GM12878 (cell line): ENCODE measurements around the gene GOLGA6L9. TPM values are rescaled to one million over a fixed set of nuclear protein-coding genes. Genes with fewer than 3 reads are reported as not detected.

Experiments used
- polyA plus RNA-seq, 11 experiments: library from polyadenylated mRNA; depleted of rRNA in 4 of 11; unstranded in 6 of 11; stranded (reverse) in 5 of 11; fragments of >200 nt; fragmentation: Nextera tagmentation in 4 of 11; fragmentation: Illumina TruSeq in 1 of 11; extraction: Ambion mirVana in 4 of 11; extraction: Trizol in 1 of 11; gene quantifications; 1 replicate in 1 of 11; 2 replicates in 10 of 11; pipeline versions ENCODE4 v1.2.1 to v1.2.3, GENCODE V29; 2011 to 2016; ENCODE audit warnings: inconsistent platforms in 2 of 11, missing spikeins in 2 of 11, low read depth in 1 of 11
- small RNA-seq: library from RNA; depleted of rRNA; stranded (forward); fragments of <200 nt; gene quantifications from one replicate; pipeline ENCODE3, GENCODE V24; 2014
- total RNA-seq, 4 experiments: library from RNA; depleted of rRNA in 3 of 4; stranded (reverse); fragments of >200 nt in 3 of 4; fragmentation: Illumina TruSeq in 1 of 4; extraction: Trizol in 1 of 4; gene quantifications; 2 replicates each; pipeline versions ENCODE4 v1.2.1 to v1.2.3, GENCODE V29; 2013 to 2021

GOLGA6L9 gene
- total and polyA plus RNA-seq, 10 of the 15 experiments (the other 5 are each of a cell fraction or from before 2014, with no cell fraction given) = 0.35 to 4.6 (median 1.4) TPM

Small RNA genes within 50 kb of the gene (small RNA-seq; reads per million reads assigned to genes)
- not detected for gene AC245033.3

Other genes starting within 250 kb of the GOLGA6L9 start
- gene EFL1, start 167.1 kb upstream of the GOLGA6L9 start, total RNA-seq (2014; rRNA removed) = 24.5 and 26.7 TPM in 2 replicates
- gene EFL1, start 167.1 kb upstream of the GOLGA6L9 start, total RNA-seq (2014; rRNA removed; fragmentation: Illumina TruSeq; extraction: Trizol) = 31.3 and 33.0 TPM in 2 replicates
- 21.0 and 23.1 TPM in 2 replicates for gene EFL1, start 167.1 kb upstream of the GOLGA6L9 start, total RNA-seq (2021)
- 26.1 and 35.6 TPM in 2 replicates for gene EFL1, start 167.1 kb upstream of the GOLGA6L9 start, polyA plus RNA-seq (2011; rRNA removed)
- gene EFL1, start 167.1 kb upstream of the GOLGA6L9 start, polyA plus RNA-seq (2014; fragmentation: Illumina TruSeq; extraction: Trizol) = 42.3 and 42.9 TPM in 2 replicates
- 10 to 100 TPM in 1 of 2 experiments, 1 to 10 TPM in 1; 6.2 to 12.0 TPM for gene EFL1, start 167.1 kb upstream of the GOLGA6L9 start, polyA plus RNA-seq (2014; fragmentation: Nextera tagmentation; extraction: Ambion mirVana)
- gene EFL1, start 167.1 kb upstream of the GOLGA6L9 start, polyA plus RNA-seq (2014; rRNA removed) = 16.2 and 18.4 TPM in 2 replicates
- gene EFL1, start 167.1 kb upstream of the GOLGA6L9 start, polyA plus RNA-seq (2016; fragmentation: Nextera tagmentation; extraction: Ambion mirVana) = 10 to 100 TPM; 24.9 to 25.3 TPM
- gene SAXO2, start 167.0 kb upstream of the GOLGA6L9 start, total RNA-seq (2014; rRNA removed) = 0.06 and 1.5 TPM in 2 replicates
- gene SAXO2, start 167.0 kb upstream of the GOLGA6L9 start, total RNA-seq (2014; rRNA removed; fragmentation: Illumina TruSeq; extraction: Trizol) = 1.2 and 1.7 TPM in 2 replicates
- gene SAXO2, start 167.0 kb upstream of the GOLGA6L9 start, total RNA-seq (2021) = 1.5 and 2.3 TPM in 2 replicates
- 1.5 and 2.0 TPM in 2 replicates for gene SAXO2, start 167.0 kb upstream of the GOLGA6L9 start, polyA plus RNA-seq (2011; rRNA removed)
- 0.53 TPM in 1 of 2 replicates, not detected in the other for gene SAXO2, start 167.0 kb upstream of the GOLGA6L9 start, polyA plus RNA-seq (2014; fragmentation: Illumina TruSeq; extraction: Trizol)
- 1 to 10 TPM in 1 of 2 experiments, under 1 TPM in 1; 0.68 to 1.7 TPM for gene SAXO2, start 167.0 kb upstream of the GOLGA6L9 start, polyA plus RNA-seq (2014; fragmentation: Nextera tagmentation; extraction: Ambion mirVana)
- gene SAXO2, start 167.0 kb upstream of the GOLGA6L9 start, polyA plus RNA-seq (2014; rRNA removed) = 0.55 and 1.2 TPM in 2 replicates
- 1 to 10 TPM; 1.2 to 1.6 TPM for gene SAXO2, start 167.0 kb upstream of the GOLGA6L9 start, polyA plus RNA-seq (2016; fragmentation: Nextera tagmentation; extraction: Ambion mirVana)
- 1.1 and 1.4 TPM in 2 replicates for gene GOLGA6L10, start 80.3 kb upstream of the GOLGA6L9 start, total RNA-seq (2014; rRNA removed)
- gene GOLGA6L10, start 80.3 kb upstream of the GOLGA6L9 start, total RNA-seq (2014; rRNA removed; fragmentation: Illumina TruSeq; extraction: Trizol) = 1.4 and 1.7 TPM in 2 replicates
- gene GOLGA6L10, start 80.3 kb upstream of the GOLGA6L9 start, total RNA-seq (2021) = 1.1 and 1.6 TPM in 2 replicates
- 6.7 and 10.7 TPM in 2 replicates for gene GOLGA6L10, start 80.3 kb upstream of the GOLGA6L9 start, polyA plus RNA-seq (2011; rRNA removed)
- 1.5 TPM in 2 replicates for gene GOLGA6L10, start 80.3 kb upstream of the GOLGA6L9 start, polyA plus RNA-seq (2014; fragmentation: Illumina TruSeq; extraction: Trizol)
- gene GOLGA6L10, start 80.3 kb upstream of the GOLGA6L9 start, polyA plus RNA-seq (2014; fragmentation: Nextera tagmentation; extraction: Ambion mirVana) = under 1 TPM; 0.68 to 0.82 TPM
- gene GOLGA6L10, start 80.3 kb upstream of the GOLGA6L9 start, polyA plus RNA-seq (2014; rRNA removed) = 1.7 and 2.1 TPM in 2 replicates
- gene GOLGA6L10, start 80.3 kb upstream of the GOLGA6L9 start, polyA plus RNA-seq (2016; fragmentation: Nextera tagmentation; extraction: Ambion mirVana) = 1 to 10 TPM in 1 of 2 experiments, under 1 TPM in 1; 0.84 to 1.2 TPM
- 5,088 and 5,187 TPM in 2 replicates for gene RPS17, start 110.6 kb downstream of the GOLGA6L9 start, total RNA-seq (2014; rRNA removed)
- 7,557 and 7,879 TPM in 2 replicates for gene RPS17, start 110.6 kb downstream of the GOLGA6L9 start, total RNA-seq (2014; rRNA removed; fragmentation: Illumina TruSeq; extraction: Trizol)
- 2,781 and 2,861 TPM in 2 replicates for gene RPS17, start 110.6 kb downstream of the GOLGA6L9 start, total RNA-seq (2021)
- gene RPS17, start 110.6 kb downstream of the GOLGA6L9 start, polyA plus RNA-seq (2011; rRNA removed) = 5,480 and 5,843 TPM in 2 replicates
- 3,851 and 4,093 TPM in 2 replicates for gene RPS17, start 110.6 kb downstream of the GOLGA6L9 start, polyA plus RNA-seq (2014; fragmentation: Illumina TruSeq; extraction: Trizol)
- 1,000 to 10,000 TPM; 2,736 to 3,665 TPM for gene RPS17, start 110.6 kb downstream of the GOLGA6L9 start, polyA plus RNA-seq (2014; fragmentation: Nextera tagmentation; extraction: Ambion mirVana)
- gene RPS17, start 110.6 kb downstream of the GOLGA6L9 start, polyA plus RNA-seq (2014; rRNA removed) = 7,788 and 7,871 TPM in 2 replicates
- 1,000 to 10,000 TPM; 1,223 to 1,264 TPM for gene RPS17, start 110.6 kb downstream of the GOLGA6L9 start, polyA plus RNA-seq (2016; fragmentation: Nextera tagmentation; extraction: Ambion mirVana)
- gene CPEB1, start 217.5 kb downstream of the GOLGA6L9 start, total RNA-seq (2014; rRNA removed) = 0.28 and 0.44 TPM in 2 replicates
- 0.27 and 0.28 TPM in 2 replicates for gene CPEB1, start 217.5 kb downstream of the GOLGA6L9 start, total RNA-seq (2014; rRNA removed; fragmentation: Illumina TruSeq; extraction: Trizol)
- gene CPEB1, start 217.5 kb downstream of the GOLGA6L9 start, total RNA-seq (2021) = 0.66 and 0.92 TPM in 2 replicates
- 0.14 and 0.26 TPM in 2 replicates for gene CPEB1, start 217.5 kb downstream of the GOLGA6L9 start, polyA plus RNA-seq (2011; rRNA removed)
- 0.65 and 0.68 TPM in 2 replicates for gene CPEB1, start 217.5 kb downstream of the GOLGA6L9 start, polyA plus RNA-seq (2014; fragmentation: Illumina TruSeq; extraction: Trizol)
- under 1 TPM; 0.05 to 0.20 TPM for gene CPEB1, start 217.5 kb downstream of the GOLGA6L9 start, polyA plus RNA-seq (2014; fragmentation: Nextera tagmentation; extraction: Ambion mirVana)
- gene CPEB1, start 217.5 kb downstream of the GOLGA6L9 start, polyA plus RNA-seq (2014; rRNA removed) = 0.71 and 0.99 TPM in 2 replicates
- 1 to 10 TPM; 1.1 TPM for gene CPEB1, start 217.5 kb downstream of the GOLGA6L9 start, polyA plus RNA-seq (2016; fragmentation: Nextera tagmentation; extraction: Ambion mirVana)